ENCODE results near the gene GPR176.
A peak's percentile ranks its signal among the peaks of the same experiment; 100 is the strongest.

GPR176 gene

DNA sequence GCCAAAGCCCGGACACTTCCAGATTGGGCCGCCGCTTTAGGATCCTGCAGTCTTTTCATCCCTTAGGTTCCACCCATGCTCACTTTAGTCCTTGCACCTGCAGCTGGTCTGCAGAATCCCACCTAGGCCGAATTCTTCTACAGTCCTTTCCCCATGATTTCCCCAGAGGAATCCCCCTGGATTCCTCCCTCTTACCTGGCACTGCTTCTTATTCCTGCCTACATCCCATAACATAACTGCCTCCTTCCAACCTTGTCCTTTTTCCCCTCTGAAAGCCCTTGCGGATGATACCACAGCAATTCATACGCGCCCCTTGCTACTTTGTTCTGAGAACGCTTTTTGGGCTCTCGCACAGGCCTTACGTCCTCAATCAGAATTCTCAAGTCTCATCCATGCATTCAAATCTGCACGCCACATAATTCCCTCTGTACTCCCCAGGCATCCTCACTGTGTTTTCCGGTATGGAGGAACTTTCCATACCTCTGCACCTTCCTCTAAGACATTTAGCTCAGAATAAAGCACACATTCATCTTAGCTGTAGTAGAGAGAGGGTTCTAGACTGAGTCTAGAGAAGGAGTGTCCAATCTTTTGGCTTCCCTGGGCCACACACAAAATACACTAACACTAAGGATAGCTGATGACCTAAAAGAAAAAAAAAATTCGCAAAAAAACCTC, 14.5 kb upstream of the GPR176 start:
- H3K27me3 ChIP-seq (ENCODE audit: control insufficient read depth, insufficient read depth, low read length) = no peaks in the 10 kb centered on the region
- H3K4me3 ChIP-seq (ENCODE audit: low read depth, low read length) = peak overlapping the region; percentile 97
- no peaks in the 10 kb centered on the region for H3K9me3 ChIP-seq (ENCODE audit: control insufficient read depth, insufficient read depth, low read length)
- H3K4me1 ChIP-seq (ENCODE audit: control insufficient read depth, insufficient read depth, low read length) = peaks cover 5% of the 10 kb centered on the region
- peak overlapping the region; percentile 90 for H3K9ac ChIP-seq (ENCODE audit: low read depth, low read length)
- H3K36me3 ChIP-seq (ENCODE audit: control insufficient read depth, insufficient read depth, low read length) = peaks cover under 1% of the 10 kb centered on the region

DNA sequence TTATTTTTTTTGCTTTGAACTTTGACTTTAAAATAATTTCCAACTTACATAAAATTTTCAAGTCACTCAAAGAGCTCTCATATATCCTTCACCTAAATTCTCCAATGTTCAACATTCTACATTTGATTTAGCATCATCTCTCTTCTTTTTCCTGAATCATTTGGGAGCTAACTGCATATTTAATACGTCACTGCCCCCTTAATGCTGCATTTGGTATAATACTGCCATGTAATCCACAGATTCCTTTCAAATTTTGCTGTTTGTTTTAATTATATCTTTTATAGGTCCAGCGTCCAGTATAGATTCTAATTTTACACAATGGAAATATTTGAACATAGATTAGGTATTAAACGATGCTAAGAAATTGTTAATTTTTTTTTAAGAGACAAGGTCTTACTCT, 11.5 kb upstream of the GPR176 start:
- Histone ChIP-seq H3K9ac (ENCODE audit: low read depth, low read length) (no peak overlapping the region), H3K9me3 (ENCODE audit: control insufficient read depth, insufficient read depth, low read length) (no peaks in the 10 kb centered on the region), H3K4me1 (ENCODE audit: control insufficient read depth, insufficient read depth, low read length) (peaks cover 2% of the 10 kb centered on the region), H3K4me3 (ENCODE audit: low read depth, low read length) (no peak overlapping the region), H3K36me3 (ENCODE audit: control insufficient read depth, insufficient read depth, low read length) (no peaks in the 10 kb centered on the region), H3K27me3 (ENCODE audit: control insufficient read depth, insufficient read depth, low read length) (no peaks in the 10 kb centered on the region)

DNA sequence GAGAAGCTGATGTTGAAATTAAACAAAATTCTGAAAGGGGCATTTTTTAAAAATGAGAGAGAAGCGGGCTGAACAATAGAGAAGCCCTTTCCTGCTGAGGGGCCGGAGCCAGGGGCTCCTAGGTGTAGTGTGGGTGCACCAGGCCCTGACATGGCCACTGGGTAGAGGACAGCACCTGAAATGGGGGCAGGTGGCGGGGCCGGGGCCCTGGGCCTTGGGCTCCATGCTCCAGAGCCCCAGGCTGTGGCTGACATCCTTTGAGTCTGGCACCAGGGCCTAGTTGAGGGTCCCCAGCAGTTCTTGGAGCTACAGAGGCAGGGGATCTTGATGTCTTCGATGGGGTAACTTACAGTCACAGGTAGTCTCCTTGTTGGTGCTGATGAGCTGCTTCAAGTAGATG, 6.5 kb upstream of the GPR176 start:
- Histone ChIP-seq H3K9ac (ENCODE audit: low read depth, low read length) (no peak overlapping the region), H3K9me3 (ENCODE audit: control insufficient read depth, insufficient read depth, low read length) (no peaks in the 10 kb centered on the region), H3K4me1 (ENCODE audit: control insufficient read depth, insufficient read depth, low read length) (peaks cover 17% of the 10 kb centered on the region), H3K27me3 (ENCODE audit: control insufficient read depth, insufficient read depth, low read length) (no peaks in the 10 kb centered on the region), H3K4me3 (ENCODE audit: low read depth, low read length) (no peak overlapping the region), H3K36me3 (ENCODE audit: control insufficient read depth, insufficient read depth, low read length) (no peaks in the 10 kb centered on the region)

DNA sequence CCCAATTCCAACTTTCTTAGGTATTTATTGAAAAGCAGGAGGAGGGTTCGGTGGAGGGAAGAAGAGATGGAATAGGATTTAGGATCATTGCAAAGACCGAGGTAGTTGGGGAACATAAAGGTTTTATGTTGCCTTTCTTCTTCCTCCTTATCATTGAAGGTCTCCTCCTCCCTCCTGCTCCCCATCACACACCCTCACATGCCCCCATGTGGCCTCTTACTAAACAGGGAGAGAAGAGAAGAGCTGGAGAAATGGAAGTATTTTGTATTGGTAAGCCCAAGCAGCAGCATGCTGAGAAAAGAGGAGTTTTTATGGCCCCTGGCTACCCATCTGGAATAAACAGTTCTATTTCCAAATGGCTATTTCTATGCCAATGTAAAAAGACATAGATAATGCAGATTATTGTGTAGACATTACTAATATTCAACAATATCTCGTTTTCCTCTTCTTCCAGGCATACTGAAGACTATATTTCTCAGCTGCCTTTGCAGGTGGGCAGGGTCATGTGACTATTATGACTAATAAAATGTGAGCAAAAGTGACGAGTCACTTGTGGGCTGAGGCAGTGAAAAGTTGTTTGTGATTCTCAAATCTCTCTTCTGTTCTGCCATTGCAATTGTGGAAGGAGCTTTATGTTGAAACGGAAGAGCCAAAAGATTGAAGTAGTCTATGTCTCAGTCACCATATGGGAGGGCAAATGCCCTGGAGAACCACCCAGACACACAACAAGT, 5.2 kb upstream of the GPR176 start:
- H3K27me3 ChIP-seq (ENCODE audit: control insufficient read depth, insufficient read depth, low read length) = no peaks in the 10 kb centered on the region
- H3K4me1 ChIP-seq (ENCODE audit: control insufficient read depth, insufficient read depth, low read length) = peaks cover 17% of the 10 kb centered on the region
- H3K9me3 ChIP-seq (ENCODE audit: control insufficient read depth, insufficient read depth, low read length) = no peaks in the 10 kb centered on the region
- H3K4me3 ChIP-seq (ENCODE audit: low read depth, low read length) = no peak overlapping the region
- no peak overlapping the region for H3K9ac ChIP-seq (ENCODE audit: low read depth, low read length)
- H3K36me3 ChIP-seq (ENCODE audit: control insufficient read depth, insufficient read depth, low read length) = no peaks in the 10 kb centered on the region

DNA sequence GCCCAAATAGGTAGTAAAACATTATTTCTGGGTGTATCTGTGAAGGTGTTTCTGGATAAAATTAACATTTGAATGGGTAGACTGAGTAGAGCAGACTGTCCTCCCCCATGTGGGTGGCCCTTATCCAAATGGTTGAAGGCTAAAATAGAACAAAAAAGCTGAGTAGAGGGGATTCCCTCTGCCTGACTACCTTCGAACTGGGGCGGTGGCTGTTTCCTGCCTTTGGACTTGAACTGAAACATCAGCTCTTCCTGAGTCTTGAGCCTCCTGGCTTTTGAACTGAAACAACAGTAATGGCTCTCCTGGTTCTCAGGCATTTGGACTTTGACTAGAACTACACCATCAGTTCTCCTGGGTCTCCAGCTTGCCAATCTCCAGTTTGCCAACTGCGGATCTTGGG, 4.4 kb upstream of the GPR176 start:
- no peaks in the 10 kb centered on the region for H3K9me3 ChIP-seq (ENCODE audit: control insufficient read depth, insufficient read depth, low read length)
- H3K4me3 ChIP-seq (ENCODE audit: low read depth, low read length) = no peak overlapping the region
- H3K36me3 ChIP-seq (ENCODE audit: control insufficient read depth, insufficient read depth, low read length) = no peaks in the 10 kb centered on the region
- no peaks in the 10 kb centered on the region for H3K27me3 ChIP-seq (ENCODE audit: control insufficient read depth, insufficient read depth, low read length)
- H3K9ac ChIP-seq (ENCODE audit: low read depth, low read length) = no peak overlapping the region
- H3K4me1 ChIP-seq (ENCODE audit: control insufficient read depth, insufficient read depth, low read length) = peaks cover 17% of the 10 kb centered on the region

DNA sequence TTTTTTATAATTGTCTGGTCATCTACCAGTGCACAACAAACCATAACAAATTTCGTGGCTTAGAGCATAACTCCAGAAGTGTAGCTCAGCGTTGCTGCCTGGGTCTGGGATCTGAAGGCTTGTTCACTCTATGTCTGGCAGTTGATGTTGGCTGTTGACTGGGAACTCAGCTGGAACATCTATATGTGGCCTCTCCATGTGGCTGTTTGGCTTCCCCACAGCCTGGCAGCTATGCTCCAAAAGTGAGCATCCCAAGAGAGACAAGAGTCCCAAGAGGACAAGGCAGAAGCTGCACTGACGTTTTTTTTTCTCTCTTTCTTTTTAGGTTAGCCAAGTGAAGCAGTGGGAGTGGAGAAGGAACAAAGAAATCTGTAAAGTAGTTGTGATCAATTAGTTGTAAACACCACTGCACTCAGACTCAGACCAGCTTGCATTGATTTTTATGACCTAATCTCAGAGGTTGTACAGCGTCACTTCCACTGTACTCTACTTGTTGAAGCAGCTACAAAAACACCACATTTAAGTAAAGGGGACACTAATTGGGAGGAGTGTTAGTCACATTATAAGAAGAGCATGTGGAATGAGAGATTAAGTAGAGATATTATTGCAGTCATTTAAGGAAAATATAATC, 2.5 kb upstream of the GPR176 start:
- no peak overlapping the region for H3K9ac ChIP-seq (ENCODE audit: low read depth, low read length)
- H3K36me3 ChIP-seq (ENCODE audit: control insufficient read depth, insufficient read depth, low read length) = no peaks in the 10 kb centered on the region
- H3K4me3 ChIP-seq (ENCODE audit: low read depth, low read length) = no peak overlapping the region
- H3K27me3 ChIP-seq (ENCODE audit: control insufficient read depth, insufficient read depth, low read length) = no peaks in the 10 kb centered on the region
- H3K4me1 ChIP-seq (ENCODE audit: control insufficient read depth, insufficient read depth, low read length) = peaks cover 17% of the 10 kb centered on the region
- H3K9me3 ChIP-seq (ENCODE audit: control insufficient read depth, insufficient read depth, low read length) = no peaks in the 10 kb centered on the region

DNA sequence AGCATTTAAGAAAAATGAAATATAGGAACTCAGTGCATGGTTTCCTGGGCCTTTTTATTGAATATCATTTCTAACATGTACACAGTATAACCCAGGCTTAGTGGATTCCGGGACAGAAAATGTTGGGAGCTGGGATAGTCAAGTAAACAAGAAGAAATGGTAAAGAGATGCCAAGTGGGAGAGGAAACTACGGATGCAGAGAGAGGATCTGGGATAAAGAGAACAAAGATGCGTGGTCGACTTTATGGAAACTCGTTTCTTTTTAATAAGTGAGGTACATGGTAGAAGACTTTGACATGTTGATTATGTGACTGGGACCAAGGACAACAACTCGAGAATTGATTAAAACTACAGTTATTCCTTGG, 1.2 kb upstream of the GPR176 start:
- Histone ChIP-seq H3K4me3 (ENCODE audit: low read depth, low read length) (peak overlapping the region; percentile 96), H3K4me1 (ENCODE audit: control insufficient read depth, insufficient read depth, low read length) (peaks cover 17% of the 10 kb centered on the region), H3K27me3 (ENCODE audit: control insufficient read depth, insufficient read depth, low read length) (no peaks in the 10 kb centered on the region), H3K36me3 (ENCODE audit: control insufficient read depth, insufficient read depth, low read length) (no peaks in the 10 kb centered on the region), H3K9ac (ENCODE audit: low read depth, low read length) (peak overlapping the region; percentile 71), H3K9me3 (ENCODE audit: control insufficient read depth, insufficient read depth, low read length) (no peaks in the 10 kb centered on the region)

DNA sequence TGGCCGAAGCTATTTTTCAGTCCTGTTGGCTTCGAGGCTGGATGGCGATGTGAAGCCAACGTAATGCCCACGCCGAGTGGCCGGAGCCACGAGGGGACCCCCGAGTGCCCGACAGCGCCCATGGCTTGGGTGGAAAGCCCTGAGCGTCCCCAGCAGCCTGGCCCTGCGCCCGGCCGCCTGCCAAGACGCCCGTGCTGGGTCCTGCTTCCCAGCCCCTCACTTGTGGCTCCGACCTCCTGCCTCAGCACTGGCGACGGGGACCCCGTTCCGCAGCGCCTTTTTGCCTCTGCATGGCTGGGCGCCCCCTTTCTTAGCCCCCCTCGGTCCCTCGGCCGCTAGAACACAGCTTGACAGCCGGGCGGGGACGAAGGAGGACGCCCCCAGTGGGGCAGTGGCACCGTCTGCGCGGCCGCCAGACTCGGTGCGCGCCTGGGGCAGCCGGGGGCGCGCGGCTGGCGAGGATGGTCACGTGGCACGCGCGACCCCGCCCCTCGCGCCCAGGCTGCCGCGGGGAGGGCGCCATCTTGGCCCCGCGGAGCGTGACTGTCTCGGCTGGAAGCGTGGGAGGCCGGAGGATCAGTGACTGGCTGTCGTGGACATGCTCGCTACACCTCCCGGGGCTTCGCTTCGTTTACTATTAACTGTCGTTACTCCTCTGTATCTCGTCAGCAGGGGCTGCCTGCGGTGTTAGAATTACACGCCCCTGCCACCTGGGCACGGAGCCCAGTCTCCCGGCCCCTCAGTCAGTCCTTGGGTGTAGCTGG, 626 bp upstream of the GPR176 start:
- no peaks in the 10 kb centered on the region for H3K9me3 ChIP-seq (ENCODE audit: control insufficient read depth, insufficient read depth, low read length)
- H3K4me3 ChIP-seq (ENCODE audit: low read depth, low read length) = peak overlapping the region; percentile 96
- peaks cover 17% of the 10 kb centered on the region for H3K4me1 ChIP-seq (ENCODE audit: control insufficient read depth, insufficient read depth, low read length)
- peak overlapping the region; percentile 85 for H3K9ac ChIP-seq (ENCODE audit: low read depth, low read length)
- H3K27me3 ChIP-seq (ENCODE audit: control insufficient read depth, insufficient read depth, low read length) = no peaks in the 10 kb centered on the region
- H3K36me3 ChIP-seq (ENCODE audit: control insufficient read depth, insufficient read depth, low read length) = no peaks in the 10 kb centered on the region

DNA sequence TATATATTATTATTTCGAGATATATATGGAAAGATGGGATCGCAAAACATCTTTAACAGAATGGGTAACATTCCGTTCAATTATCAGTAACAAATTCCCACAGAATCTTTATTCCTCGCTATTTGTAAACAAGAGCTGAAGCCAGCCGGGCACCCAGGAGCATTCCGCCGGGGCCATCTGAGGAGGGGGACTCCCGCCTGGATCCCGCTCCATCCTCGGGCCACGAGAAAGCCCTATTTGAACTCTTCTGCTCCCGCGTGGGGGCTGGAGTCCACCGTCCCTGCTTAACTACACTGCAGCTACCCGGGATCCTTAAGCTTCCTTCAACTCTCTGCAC, 687 bp downstream of the GPR176 start:
- Histone ChIP-seq H3K4me3 (ENCODE audit: low read depth, low read length) (peak overlapping the region; percentile 96), H3K9ac (ENCODE audit: low read depth, low read length) (peak overlapping the region; percentile 85), H3K4me1 (ENCODE audit: control insufficient read depth, insufficient read depth, low read length) (peaks cover 6% of the 10 kb centered on the region)

DNA sequence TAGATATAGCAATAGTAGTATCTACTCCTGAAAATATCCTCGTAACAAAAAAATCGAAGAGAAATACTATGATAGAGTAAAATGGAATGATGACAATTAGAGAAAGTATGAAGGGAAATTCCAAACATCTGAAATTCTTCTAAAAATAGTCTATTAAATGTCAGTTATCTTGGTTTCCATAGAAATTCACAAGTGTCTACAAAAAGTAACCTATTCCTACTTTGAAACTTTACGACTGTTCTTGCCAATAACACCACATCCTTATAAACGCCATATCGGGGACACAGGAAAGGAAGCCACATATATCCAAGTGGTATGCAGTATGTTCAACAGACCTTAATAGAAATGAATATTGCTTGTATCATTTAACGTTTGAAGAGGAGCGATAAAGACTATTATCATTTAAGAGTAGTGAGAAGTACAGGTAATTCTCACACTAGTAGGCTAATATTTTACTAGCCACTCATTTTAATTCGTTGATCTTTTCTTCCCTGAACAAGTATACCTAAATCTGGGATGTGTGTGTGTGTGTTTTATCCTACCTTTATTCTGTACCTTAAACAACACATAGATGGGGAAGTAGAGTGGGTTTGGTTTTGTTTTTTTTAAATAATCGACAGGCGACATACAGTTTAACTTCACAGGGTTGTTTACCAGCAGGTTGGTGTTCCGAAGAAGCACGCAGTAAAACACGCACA, 1.2 kb downstream of the GPR176 start:
- Histone ChIP-seq H3K27me3 (ENCODE audit: control insufficient read depth, insufficient read depth, low read length) (no peaks in the 10 kb centered on the region), H3K4me3 (ENCODE audit: low read depth, low read length) (peak overlapping the region; percentile 96), H3K4me1 (ENCODE audit: control insufficient read depth, insufficient read depth, low read length) (peaks cover under 1% of the 10 kb centered on the region), H3K36me3 (ENCODE audit: control insufficient read depth, insufficient read depth, low read length) (no peaks in the 10 kb centered on the region), H3K9ac (ENCODE audit: low read depth, low read length) (peak overlapping the region; percentile 85), H3K9me3 (ENCODE audit: control insufficient read depth, insufficient read depth, low read length) (no peaks in the 10 kb centered on the region)

More for the DNA sequence above, 687 bp downstream of the GPR176 start:
- no peaks in the 10 kb centered on the region for H3K27me3 ChIP-seq (ENCODE audit: control insufficient read depth, insufficient read depth, low read length)
- no peaks in the 10 kb centered on the region for H3K36me3 ChIP-seq (ENCODE audit: control insufficient read depth, insufficient read depth, low read length)
- no peaks in the 10 kb centered on the region for H3K9me3 ChIP-seq (ENCODE audit: control insufficient read depth, insufficient read depth, low read length)

DNA sequence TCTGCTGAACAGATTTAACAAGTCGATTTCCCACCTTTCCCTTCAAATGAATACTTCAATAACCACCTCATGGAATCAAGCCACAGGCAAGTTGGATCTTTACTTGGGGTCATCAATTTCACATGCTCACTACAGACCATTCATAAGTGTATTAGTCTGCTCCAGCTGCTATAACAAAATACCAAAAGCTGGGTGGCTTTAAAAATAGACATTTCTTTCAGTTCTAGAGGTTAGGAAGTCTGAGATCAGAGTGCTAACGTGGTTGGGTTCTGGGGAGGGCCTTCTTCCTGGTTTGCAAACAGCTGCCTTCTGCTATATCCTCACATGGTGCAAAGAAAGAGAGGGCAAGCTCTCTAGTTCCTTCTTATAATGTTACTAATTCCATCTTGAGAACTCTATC, 5.1 kb downstream of the GPR176 start:
- Histone ChIP-seq H3K27me3 (ENCODE audit: control insufficient read depth, insufficient read depth, low read length) (no peaks in the 10 kb centered on the region), H3K36me3 (ENCODE audit: control insufficient read depth, insufficient read depth, low read length) (no peaks in the 10 kb centered on the region), H3K4me1 (ENCODE audit: control insufficient read depth, insufficient read depth, low read length) (peaks cover 9% of the 10 kb centered on the region), H3K9me3 (ENCODE audit: control insufficient read depth, insufficient read depth, low read length) (no peaks in the 10 kb centered on the region), H3K4me3 (ENCODE audit: low read depth, low read length) (no peak overlapping the region), H3K9ac (ENCODE audit: low read depth, low read length) (no peak overlapping the region)

All from iPS-15b (cell line).